HEK293T (cell line): Measurements from ENCODE around the gene SUCLA2.

Experiments
- FOXA1 ChIP-seq: fragments of 450-650 bp; IDR thresholded peaks from 2 replicates; pipeline ENCODE4 v1.6.1; 2016; ENCODE audit warnings: mild to moderate bottlenecking
- FOXK2 ChIP-seq: fragments of 450-650 bp; IDR thresholded peaks from 2 replicates; pipeline ENCODE4 v1.6.1; 2016; ENCODE audit warnings: mild to moderate bottlenecking
- FOXM1 ChIP-seq: fragments of 450-650 bp; IDR thresholded peaks from 2 replicates; pipeline ENCODE4 v1.6.1; 2017; ENCODE audit warnings: mild to moderate bottlenecking, borderline replicate concordance
- HDGF ChIP-seq: fragments of 450-650 bp; IDR thresholded peaks from 2 replicates; pipeline ENCODE4 v1.6.1; 2017; ENCODE audit warnings: antibody characterized with exemption, borderline replicate concordance
- L3MBTL2 ChIP-seq: fragments of 450-650 bp; conservative IDR thresholded peaks from 2 replicates; pipeline ENCODE4 v1.6.1; 2016; ENCODE audit warnings: mild to moderate bottlenecking
- NFRKB ChIP-seq: fragments of 450-650 bp; IDR thresholded peaks from 2 replicates; pipeline ENCODE4 v1.6.1; 2016; ENCODE audit warnings: mild to moderate bottlenecking, moderate library complexity
- PKNOX1 ChIP-seq: fragments of 450-650 bp; IDR thresholded peaks from 2 replicates; pipeline ENCODE4 v1.6.1; 2016
- SP1 ChIP-seq: fragments of 450-650 bp; IDR thresholded peaks from 2 replicates; pipeline ENCODE4 v1.6.1; 2017
- SUZ12 ChIP-seq: fragments of 450-650 bp; IDR thresholded peaks from 2 replicates; pipeline ENCODE4 v1.6.1; 2016; ENCODE audit warnings: mild to moderate bottlenecking
- TARDBP ChIP-seq: fragments of 450-650 bp; IDR thresholded peaks from 2 replicates; pipeline ENCODE4 v1.6.1; 2016

- no peak for TF ChIP-seq FOXM1
- no peak for TF ChIP-seq FOXK2
- no peak for TF ChIP-seq TARDBP
- no peak for TF ChIP-seq SUZ12
- TF ChIP-seq PKNOX1 = no peak
- no peak for TF ChIP-seq SP1
- no peak for TF ChIP-seq L3MBTL2
- no peak for TF ChIP-seq HDGF
- TF ChIP-seq FOXA1 = no peak
- TF ChIP-seq NFRKB = no peak
Measured at GRCh38 chr13:47904891-47905290, 96.2 kb downstream of the SUCLA2 start.
